Stimulated activated CD8-positive, alpha-beta memory T cell treated with anti-CD3 and anti-CD28 coated beads, Interleukin-15, amount 100 ng/mL, for 24 hours (primary cell): ENCODE results near the gene PBX1.

Experiments
- DNase-seq: peaks from one replicate; pipeline ENCODE4 v3.0.0-alpha.2; 2020; ENCODE audit warnings: low read depth

The PBX1 gene

GRCh38 chr1:164760569-164760968, 201.6 kb downstream of the PBX1 start:
- DNase-seq, result no peak

- no peak for DNase-seq
Observed at GRCh38 chr1:164761009-164761408, 202.0 kb downstream of the PBX1 start.

- DNase-seq, result no peak
Observed at GRCh38 chr1:164763098-164763497, 204.1 kb downstream of the PBX1 start.

- no peak for DNase-seq
Observed at GRCh38 chr1:164764333-164764732, 205.3 kb downstream of the PBX1 start.

DNA sequence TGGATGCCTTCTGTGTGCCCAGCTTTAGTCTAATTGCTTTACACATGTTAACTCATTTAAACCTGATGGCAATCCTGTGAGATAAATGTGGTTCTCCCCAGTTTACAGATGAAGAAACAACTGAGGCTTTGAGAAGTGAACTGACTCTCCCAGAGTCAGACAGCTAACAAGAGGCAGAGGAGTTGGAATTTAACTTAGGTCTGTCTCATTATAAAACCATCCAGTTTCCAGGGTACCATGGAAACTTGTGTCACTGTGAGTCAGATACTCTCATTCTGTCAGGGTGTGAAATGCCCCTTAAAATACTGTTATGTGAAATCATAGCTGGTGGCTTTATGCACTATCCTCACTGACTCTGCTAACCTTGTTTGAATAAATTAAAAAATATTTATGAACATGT, 206.6 kb downstream of the PBX1 start:
- DNase-seq, result no peak

- DNase-seq, result no peak
Observed at GRCh38 chr1:164765992-164766720, 207.2 kb downstream of the PBX1 start.

DNA sequence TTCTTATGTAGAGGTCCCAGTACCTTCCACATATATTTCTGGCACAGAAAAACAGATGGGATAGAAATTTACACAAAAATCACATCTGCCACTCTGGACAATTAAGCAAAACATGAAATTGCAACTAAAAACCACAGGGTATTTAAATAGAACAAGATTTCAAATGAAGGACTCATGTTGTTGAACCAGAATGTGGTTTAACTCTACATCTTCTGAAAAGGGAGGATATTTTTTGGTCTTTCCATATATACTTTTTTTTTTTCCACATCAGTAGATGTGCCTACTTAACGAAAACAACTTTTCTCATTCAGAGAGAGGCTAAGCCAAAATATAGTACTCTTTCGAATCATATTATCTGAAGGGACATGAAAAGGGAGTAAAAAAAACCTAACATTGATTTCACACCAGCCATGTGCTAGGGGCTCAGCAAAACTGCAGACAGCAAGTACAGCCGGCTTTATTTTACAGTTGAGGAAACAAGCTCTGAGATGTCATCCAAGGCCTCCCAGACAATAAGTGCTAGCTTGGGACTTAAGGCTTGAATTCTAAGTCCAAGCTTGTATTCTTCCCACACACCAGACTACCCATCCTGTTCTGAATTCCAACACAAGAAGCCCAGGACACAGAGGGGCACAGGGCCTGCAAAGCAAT, 208.9 kb downstream of the PBX1 start:
- no peak for DNase-seq

GRCh38 chr1:164768619-164769018, 209.6 kb downstream of the PBX1 start:
- no peak for DNase-seq

- no peak for DNase-seq
Observed at GRCh38 chr1:164769486-164770130, 210.6 kb downstream of the PBX1 start.

DNA sequence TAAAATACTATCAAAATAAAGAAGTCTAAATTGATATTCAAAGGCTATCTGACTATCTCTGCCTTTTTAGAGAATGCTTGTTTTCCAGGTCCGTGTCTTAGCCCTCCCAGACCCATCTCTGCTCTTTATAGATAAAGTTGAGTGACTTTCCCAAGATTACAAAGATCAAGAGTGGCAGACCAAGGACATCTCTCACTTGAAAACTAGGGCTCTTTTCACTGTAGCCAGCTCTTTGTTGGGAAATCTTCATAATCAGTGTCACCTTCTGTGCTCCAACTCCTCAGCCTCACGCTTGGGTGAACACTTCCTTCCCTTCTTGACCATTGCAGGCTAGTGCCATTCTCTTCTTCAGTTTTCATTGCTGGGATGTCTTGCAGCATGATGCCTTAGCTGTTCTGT, 211.1 kb downstream of the PBX1 start:
- no peak for DNase-seq

DNA sequence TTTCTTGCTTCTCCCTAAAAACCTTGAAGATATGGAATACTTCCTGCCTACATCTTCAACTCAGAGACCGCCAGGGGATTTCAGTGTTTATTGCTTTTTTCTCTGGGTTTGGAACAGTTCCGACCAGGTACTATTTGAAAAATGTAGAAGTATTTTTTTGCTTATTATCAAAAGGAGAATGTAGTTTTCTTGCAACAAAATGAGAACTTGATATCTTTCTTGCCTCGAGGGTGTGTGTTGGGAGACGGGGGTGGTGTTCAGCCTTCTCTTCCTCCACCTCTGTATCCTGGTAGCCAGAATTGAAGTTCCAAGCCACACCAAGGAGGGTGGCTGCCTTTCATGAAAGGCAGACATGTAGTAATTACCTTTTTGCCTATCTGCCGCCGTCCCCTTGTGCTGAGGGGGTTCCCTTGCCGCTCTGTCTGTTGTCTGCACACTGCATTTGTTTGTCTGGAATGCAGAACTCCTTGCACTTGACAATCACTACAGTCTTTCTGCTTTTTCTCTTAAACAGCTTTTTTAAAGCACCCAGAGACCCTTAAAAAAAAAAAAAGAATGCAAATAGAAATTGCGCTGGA, 212.1 kb downstream of the PBX1 start:
- DNase-seq, result no peak

- DNase-seq, result no peak
Observed at GRCh38 chr1:164771619-164772361, 212.8 kb downstream of the PBX1 start.

GRCh38 chr1:164772635-164773034, 213.7 kb downstream of the PBX1 start:
- no peak for DNase-seq

GRCh38 chr1:164773102-164773501, 214.1 kb downstream of the PBX1 start:
- DNase-seq, result no peak

DNA sequence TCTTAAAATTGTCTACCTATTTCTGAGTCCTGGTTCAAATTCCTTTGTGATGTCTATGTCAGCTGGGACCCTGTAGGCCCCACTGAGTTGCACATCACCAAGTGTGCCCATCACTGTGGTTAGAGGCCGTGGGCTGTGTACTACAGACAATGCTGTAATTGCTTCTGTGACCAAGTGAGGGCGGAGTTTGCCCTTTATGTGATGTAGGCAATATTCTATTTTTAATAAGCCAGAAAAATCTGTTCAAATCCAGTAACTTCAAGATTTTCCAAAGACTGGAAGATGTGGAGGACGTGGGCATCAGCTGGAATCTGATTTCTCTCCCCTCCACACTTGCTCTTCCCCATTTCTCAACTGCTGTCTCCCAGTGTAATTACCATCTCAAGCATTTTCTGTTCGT, 215.4 kb downstream of the PBX1 start:
- DNase-seq, result no peak

DNA sequence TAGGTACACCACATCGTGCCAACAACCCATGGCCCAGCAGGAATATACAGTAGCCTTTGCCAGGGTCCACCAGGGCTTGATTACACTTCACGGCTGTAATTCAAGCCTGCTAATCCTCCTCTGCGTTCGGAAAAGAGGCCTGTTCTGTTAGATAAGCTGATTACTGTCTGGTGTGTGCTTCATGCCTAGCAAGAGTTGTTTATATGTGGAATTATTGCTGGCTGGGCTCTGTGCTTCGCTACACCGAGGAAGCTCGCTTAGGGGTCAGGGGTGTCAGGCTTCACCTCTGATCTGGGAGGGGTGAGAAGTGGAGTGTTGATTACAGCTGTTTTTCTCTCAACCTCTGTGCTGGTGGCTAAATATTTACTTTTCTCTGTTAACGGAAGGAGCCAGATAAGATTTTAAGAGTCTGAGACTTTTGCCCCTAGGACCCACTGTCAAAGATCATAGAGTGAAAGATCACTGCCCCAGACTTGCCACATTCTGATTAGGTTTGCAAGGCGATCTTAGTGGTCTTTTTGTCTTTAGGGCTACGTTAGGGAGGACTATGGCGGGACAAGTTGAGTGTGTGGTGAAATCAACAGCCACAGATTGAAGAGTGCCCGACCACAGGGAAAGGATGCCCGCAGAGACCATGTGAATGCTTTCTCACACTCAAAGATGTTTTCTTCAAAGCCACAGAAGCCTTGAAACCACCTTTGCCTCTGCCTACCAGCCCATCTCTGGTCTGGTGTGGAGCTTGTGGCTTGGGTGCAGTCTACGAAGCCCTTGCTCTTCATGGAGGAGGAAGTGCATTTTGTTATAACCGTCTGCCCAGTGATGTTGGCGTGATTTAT, 216.1 kb downstream of the PBX1 start:
- no peak for DNase-seq

GRCh38 chr1:164777518-164777917, 218.5 kb downstream of the PBX1 start:
- no peak for DNase-seq

- DNase-seq, result no peak
Observed at GRCh38 chr1:164779376-164779775, 220.4 kb downstream of the PBX1 start.

- DNase-seq, result no peak
Observed at GRCh38 chr1:164780111-164780812, 221.3 kb downstream of the PBX1 start.

- no peak for DNase-seq
Observed at GRCh38 chr1:164780863-164781262, 221.9 kb downstream of the PBX1 start.

DNA sequence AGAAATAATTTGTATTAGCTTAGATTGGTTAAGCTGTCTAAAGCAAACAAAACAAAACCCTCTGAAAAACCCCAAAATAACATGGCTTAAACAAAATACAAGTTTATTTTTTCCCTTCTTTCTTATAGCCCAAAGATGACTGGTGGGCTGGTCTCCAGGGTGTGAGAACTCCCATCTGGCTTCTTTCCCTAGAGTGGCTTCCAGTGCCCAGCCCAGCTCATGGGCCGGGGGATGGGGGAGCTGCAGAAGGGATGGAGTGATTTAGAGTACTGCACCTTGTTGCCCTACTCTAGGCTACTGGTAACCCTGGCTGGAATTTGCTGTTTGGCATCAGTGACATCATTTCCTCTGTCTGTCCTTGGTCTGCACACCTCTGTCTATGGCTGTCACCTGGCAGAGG, 223.0 kb downstream of the PBX1 start:
- DNase-seq, result no peak
